Spinal cord (tissue), 10 donors: ENCODE measurements around the gene DPM2. TPM values are rescaled to one million over a fixed set of nuclear protein-coding genes. Genes with fewer than 3 reads are reported as not detected.

Source experiments
- DNase-seq, 6 donors: peaks; one replicate each; pipeline versions ENCODE4 v3.0.0 to v3.0.0-alpha.2; 2013 to 2015; ENCODE audit warnings: low spot score in 6 of 6, low read depth in 4 of 6
- H3K27ac ChIP-seq: one replicate; pipeline ENCODE4 v1.5.1; 2013; ENCODE audit warnings: low read depth, low read length, control low read depth
- H3K27me3 ChIP-seq: one replicate; pipeline ENCODE4 v1.6.1; 2013; ENCODE audit warnings: low read length; ENCODE audit not compliant: control insufficient read depth, insufficient read depth
- H3K36me3 ChIP-seq: one replicate; pipeline ENCODE4 v1.6.1; 2013; ENCODE audit warnings: low read length; ENCODE audit not compliant: control insufficient read depth, insufficient read depth
- H3K4me1 ChIP-seq: one replicate; pipeline ENCODE4 v1.6.1; 2013; ENCODE audit warnings: low read length; ENCODE audit not compliant: control insufficient read depth, insufficient read depth
- H3K4me3 ChIP-seq: one replicate; pipeline ENCODE4 v1.5.1; 2013; ENCODE audit warnings: low read depth, low read length, control low read depth
- H3K9me3 ChIP-seq: one replicate; pipeline ENCODE4 v1.6.1; 2013; ENCODE audit warnings: low read length; ENCODE audit not compliant: control insufficient read depth, insufficient read depth
- WGBS: methylation state at CpG from one replicate; pipeline ENCODE4 v1.1.5; 2013; ENCODE audit warnings: missing lambda C conversion rate; ENCODE audit not compliant: insufficient coverage; 5-methylcytosine and 5-hydroxymethylcytosine counted together
- polyA plus RNA-seq, 2 donors: library from polyadenylated mRNA; unstranded; fragments of 120-200 nt; gene quantifications; one replicate each; pipeline ENCODE4 v1.2.1, GENCODE V29; 2013; ENCODE audit not compliant: insufficient read length in 2 of 2
- total RNA-seq, 2 donors: library from RNA; depleted of rRNA in 1 of 2; stranded (reverse); fragments of 120-200 nt in 1 of 2; fragments of >200 nt in 1 of 2; gene quantifications; one replicate each; pipeline versions ENCODE4 v1.2.3 to v1.2.4, GENCODE V29; 2013 to 2014
- donor health status: healthy.

The DPM2 gene
- total and polyA plus RNA-seq, 4 donors, result 13.9 to 64.0 (median 47.2) TPM

GRCh38 chr9:127979333-127980059 lies 41.8 kb upstream of the DPM2 start:
- Histone ChIP-seq H3K4me3 (peak overlapping the region; percentile 87), H3K9me3 (no peaks in the 10 kb centered on the region), H3K27me3 (no peaks in the 10 kb centered on the region), H3K4me1 (peaks cover 65% of the 10 kb centered on the region), H3K36me3 (peaks cover 16% of the 10 kb centered on the region), H3K27ac (peak overlapping the region; percentile 87)
- WGBS, result under 1% methylated on average over 21 of the region's 24 CpGs
- DNase-seq, result peak in 3 of 6 donors; percentile 66 to 87 (median 74)

GRCh38 chr9:127979015-127979332 lies 41.3 kb upstream of the DPM2 start:
- no peaks in the 10 kb centered on the region for H3K27me3 ChIP-seq
- no peak for DNase-seq
- 9% methylated on average over 5 of the region's 5 CpGs for WGBS
- peaks cover 70% of the 10 kb centered on the region for H3K4me1 ChIP-seq
- no peaks in the 10 kb centered on the region for H3K9me3 ChIP-seq
- H3K36me3 ChIP-seq, result peaks cover 16% of the 10 kb centered on the region
- H3K4me3 ChIP-seq, result peak overlapping the region; percentile 87
- H3K27ac ChIP-seq, result peak overlapping the region; percentile 87

GRCh38 chr9:127977884-127978647 lies 40.4 kb upstream of the DPM2 start:
- H3K27me3 ChIP-seq, result no peaks in the 10 kb centered on the region
- peaks cover 23% of the 10 kb centered on the region for H3K36me3 ChIP-seq
- WGBS, result 36% methylated on average over 5 of the region's 12 CpGs
- no peak for DNase-seq
- peak overlapping the region; percentile 87 for H3K4me3 ChIP-seq
- H3K4me1 ChIP-seq, result peaks cover 79% of the 10 kb centered on the region
- H3K27ac ChIP-seq, result peak overlapping the region; percentile 87
- no peaks in the 10 kb centered on the region for H3K9me3 ChIP-seq

- peak overlapping the region; percentile 87 for H3K4me3 ChIP-seq
- H3K27me3 ChIP-seq, result no peaks in the 10 kb centered on the region
- H3K27ac ChIP-seq, result peak overlapping the region; percentile 87
- 75% methylated on average over 4 of the region's 7 CpGs for WGBS
- peaks cover 88% of the 10 kb centered on the region for H3K4me1 ChIP-seq
- H3K9me3 ChIP-seq, result no peaks in the 10 kb centered on the region
- no peak for DNase-seq
- peaks cover 29% of the 10 kb centered on the region for H3K36me3 ChIP-seq
These were observed 39.6 kb upstream of the DPM2 start for GRCh38 chr9:127977009-127977883.

- peaks cover 90% of the 10 kb centered on the region for H3K4me1 ChIP-seq
- H3K4me3 ChIP-seq, result no peak overlapping the region
- H3K36me3 ChIP-seq, result peaks cover 35% of the 10 kb centered on the region
- no peaks in the 10 kb centered on the region for H3K27me3 ChIP-seq
- no peak for DNase-seq
- H3K9me3 ChIP-seq, result no peaks in the 10 kb centered on the region
- peak overlapping the region; percentile 47 for H3K27ac ChIP-seq
- 84% methylated on average over 5 of the region's 6 CpGs for WGBS
These were observed 38.8 kb upstream of the DPM2 start for GRCh38 chr9:127976498-127976897.

GRCh38 chr9:127975376-127976315 lies 38.0 kb upstream of the DPM2 start:
- Histone ChIP-seq H3K4me1 (peaks cover 94% of the 10 kb centered on the region), H3K36me3 (peaks cover 38% of the 10 kb centered on the region), H3K9me3 (no peaks in the 10 kb centered on the region), H3K4me3 (no peak overlapping the region), H3K27me3 (no peaks in the 10 kb centered on the region), H3K27ac (peak overlapping the region; percentile 78)
- 67% methylated on average over 10 of the region's 10 CpGs for WGBS
- DNase-seq, result no peak

- no peak for DNase-seq
- no peaks in the 10 kb centered on the region for H3K27me3 ChIP-seq
- peaks cover 43% of the 10 kb centered on the region for H3K36me3 ChIP-seq
- no peaks in the 10 kb centered on the region for H3K9me3 ChIP-seq
- no peak overlapping the region for H3K4me3 ChIP-seq
- peaks cover 100% of the 10 kb centered on the region for H3K4me1 ChIP-seq
- 45% methylated on average over 4 of the region's 10 CpGs for WGBS
- H3K27ac ChIP-seq, result peak overlapping the region; percentile 78
These were observed 37.2 kb upstream of the DPM2 start for GRCh38 chr9:127974769-127975261.

- no peaks in the 10 kb centered on the region for H3K9me3 ChIP-seq
- peak overlapping the region; percentile 78 for H3K27ac ChIP-seq
- no peak overlapping the region for H3K4me3 ChIP-seq
- peaks cover 43% of the 10 kb centered on the region for H3K36me3 ChIP-seq
- H3K4me1 ChIP-seq, result peaks cover 100% of the 10 kb centered on the region
- WGBS, result 41% methylated on average over 12 of the region's 12 CpGs
- no peaks in the 10 kb centered on the region for H3K27me3 ChIP-seq
- DNase-seq, result peak in 2 of 6 donors; percentile 70 to 84
These were observed 36.5 kb upstream of the DPM2 start for GRCh38 chr9:127974001-127974768.
